NCI-H1092 (cell line): ENCODE data around the gene ALPK3.

Experiments used
- DNase-seq: peaks from one replicate; lab custom pipeline; 2025; lab: John Stamatoyannopoulos, UW

Gene ALPK3

GRCh38 chr15:84921121-84921520 lies 104.0 kb downstream of the ALPK3 start:
- DNase-seq: no peak

- DNase-seq: no peak
Observed at GRCh38 chr15:84922530-84922929, 105.4 kb downstream of the ALPK3 start.
